Peyer's patch (tissue), 4 donors: ENCODE measurements around the gene SLC13A2. TPM values are rescaled to one million over a fixed set of nuclear protein-coding genes. Genes with fewer than 3 reads are reported as not detected.

Experiments
- DNase-seq, 3 donors: peaks; one replicate each; pipeline ENCODE4 v3.0.0-alpha.2; 2017 to 2019
- H3K27ac ChIP-seq, 4 donors: fragments of 200-600 bp; sonication (generic); one replicate each; pipeline ENCODE4 v1.5.1; 2016 to 2019
- H3K27me3 ChIP-seq, 2 donors: fragments of 200-600 bp; sonication (generic); one replicate each; pipeline ENCODE4 v1.5.1; 2019
- H3K36me3 ChIP-seq, 3 donors: fragments of 200-600 bp; sonication (generic); one replicate each; pipeline ENCODE4 v1.5.1; 2016 to 2019
- H3K4me1 ChIP-seq, 4 donors: fragments of 200-600 bp; sonication (generic); one replicate each; pipeline ENCODE4 v1.5.1; 2016 to 2019
- H3K4me3 ChIP-seq, 4 donors: fragments of 200-600 bp; sonication (generic); 1 replicate in 3 of 4; 2 replicates in 1 of 4; pipeline ENCODE4 v1.5.1; 2016 to 2019; ENCODE audit warnings: mild to moderate bottlenecking in 1 of 4
- H3K9me3 ChIP-seq, 4 donors: fragments of 200-600 bp; sonication (generic); one replicate each; pipeline ENCODE4 v1.5.1; 2016 to 2019; ENCODE audit warnings: mild to moderate bottlenecking in 1 of 4
- POLR2A ChIP-seq, 2 donors: fragments of 450-650 bp; IDR thresholded peaks; one replicate each; pipeline ENCODE4 v1.5.1; 2017; ENCODE audit warnings: antibody characterized with exemption in 2 of 2, mild to moderate bottlenecking in 2 of 2, moderate library complexity in 2 of 2
- total RNA-seq, 4 donors: library from RNA; depleted of rRNA; stranded (reverse); fragments of >200 nt; gene quantifications; one replicate each; pipeline ENCODE4 v1.1.0, GENCODE V29; 2016
- TF ChIP-seq, protein P1 (sequence below), 6 experiments: fragments of 450-650 bp in 4 of 6; fragments of 200-600 bp in 2 of 6; sonication (generic) in 1 of 6; IDR thresholded peaks; one replicate each; pipeline ENCODE4 v1.5.1; 2017 to 2019; ENCODE audit warnings: antibody characterized with exemption in 6 of 6, mild to moderate bottlenecking in 3 of 6, moderate library complexity in 1 of 6

Gene SLC13A2
- total RNA-seq, 4 donors from 2014 or later: 11.6 to 612 (median 544) TPM

DNA sequence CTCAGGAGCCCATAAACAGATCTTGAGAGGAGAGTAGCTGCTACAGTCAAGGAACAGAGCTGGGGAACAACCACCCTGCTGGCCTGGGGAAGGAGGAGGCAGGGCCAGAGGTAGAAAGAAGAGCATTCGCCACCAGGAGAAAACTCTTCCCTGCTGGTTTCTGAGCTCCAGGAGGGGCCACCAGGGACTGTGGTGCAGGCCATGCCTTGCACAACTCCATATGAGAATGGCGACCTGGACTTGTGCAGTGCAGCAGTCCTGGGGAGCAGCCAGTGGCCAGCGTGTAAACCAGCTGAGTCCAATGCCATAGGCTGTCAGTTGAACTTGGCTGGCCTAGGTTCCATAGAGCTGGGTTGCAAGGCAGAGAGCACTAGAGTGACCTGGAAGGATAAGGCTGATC, 11.6 kb downstream of the SLC13A2 start:
- H3K9me3 ChIP-seq: no peaks in the 10 kb centered on the region
- no peak overlapping the region for H3K4me3 ChIP-seq
- TF ChIP-seq, protein P1, sequence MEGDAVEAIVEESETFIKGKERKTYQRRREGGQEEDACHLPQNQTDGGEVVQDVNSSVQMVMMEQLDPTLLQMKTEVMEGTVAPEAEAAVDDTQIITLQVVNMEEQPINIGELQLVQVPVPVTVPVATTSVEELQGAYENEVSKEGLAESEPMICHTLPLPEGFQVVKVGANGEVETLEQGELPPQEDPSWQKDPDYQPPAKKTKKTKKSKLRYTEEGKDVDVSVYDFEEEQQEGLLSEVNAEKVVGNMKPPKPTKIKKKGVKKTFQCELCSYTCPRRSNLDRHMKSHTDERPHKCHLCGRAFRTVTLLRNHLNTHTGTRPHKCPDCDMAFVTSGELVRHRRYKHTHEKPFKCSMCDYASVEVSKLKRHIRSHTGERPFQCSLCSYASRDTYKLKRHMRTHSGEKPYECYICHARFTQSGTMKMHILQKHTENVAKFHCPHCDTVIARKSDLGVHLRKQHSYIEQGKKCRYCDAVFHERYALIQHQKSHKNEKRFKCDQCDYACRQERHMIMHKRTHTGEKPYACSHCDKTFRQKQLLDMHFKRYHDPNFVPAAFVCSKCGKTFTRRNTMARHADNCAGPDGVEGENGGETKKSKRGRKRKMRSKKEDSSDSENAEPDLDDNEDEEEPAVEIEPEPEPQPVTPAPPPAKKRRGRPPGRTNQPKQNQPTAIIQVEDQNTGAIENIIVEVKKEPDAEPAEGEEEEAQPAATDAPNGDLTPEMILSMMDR (IDR thresholded peaks at IDR 0.05): no peak
- no peak for TF ChIP-seq POLR2A (IDR thresholded peaks at IDR 0.05)
- H3K4me1 ChIP-seq: peaks cover 0 to 10% (median 0%) of the 10 kb centered on the region in 4 donors
- no peaks in the 10 kb centered on the region for H3K27me3 ChIP-seq
- H3K27ac ChIP-seq: no peak overlapping the region
- peaks cover 0 to 20% (median 0%) of the 10 kb centered on the region in 3 donors for H3K36me3 ChIP-seq
- DNase-seq: no peak

DNA sequence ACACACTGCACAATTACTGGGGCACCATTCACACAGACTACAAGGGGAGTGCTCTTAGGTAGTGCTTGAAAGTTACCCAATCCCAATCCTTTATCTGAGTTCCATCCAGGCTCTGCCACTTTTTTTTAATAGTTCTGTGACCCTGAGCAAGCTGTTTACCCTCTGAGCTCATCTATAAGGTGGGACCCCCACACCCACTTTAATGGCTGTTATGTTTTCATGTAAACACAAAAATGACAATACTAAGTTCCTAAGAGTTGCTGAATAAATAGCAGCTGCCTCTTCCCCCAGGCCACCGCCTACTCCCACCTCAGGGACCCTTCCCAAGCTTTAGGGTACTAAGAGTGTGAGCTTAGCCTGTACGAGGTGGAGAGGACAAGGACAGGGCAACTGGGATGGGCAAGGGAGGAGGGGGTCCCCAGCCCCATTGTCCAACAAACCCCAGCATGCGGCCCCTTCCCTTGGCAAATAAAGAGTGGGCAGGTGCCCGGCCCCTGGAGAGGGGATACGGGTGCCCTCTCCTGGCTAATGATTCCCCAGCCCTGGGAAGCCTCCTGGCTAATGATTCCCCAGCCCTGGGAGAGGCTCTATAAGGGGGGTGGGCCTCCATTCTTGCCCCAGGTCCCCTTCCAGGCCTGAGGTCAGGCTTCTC, 14.6 kb downstream of the SLC13A2 start:
- peaks cover 0 to 10% (median 0%) of the 10 kb centered on the region in 4 donors for H3K4me1 ChIP-seq
- peak in 1 of 3 donors; percentile 55 for DNase-seq
- H3K27ac ChIP-seq: peak overlapping the region in 1 of 4 donors; percentile 35
- peaks cover 0 to 40% (median 0%) of the 10 kb centered on the region in 3 donors for H3K36me3 ChIP-seq
- H3K9me3 ChIP-seq: no peaks in the 10 kb centered on the region
- no peaks in the 10 kb centered on the region for H3K27me3 ChIP-seq
- TF ChIP-seq, protein P1 (IDR thresholded peaks at IDR 0.05): no peak
- no peak for TF ChIP-seq POLR2A (IDR thresholded peaks at IDR 0.05)
- no peak overlapping the region for H3K4me3 ChIP-seq

DNA sequence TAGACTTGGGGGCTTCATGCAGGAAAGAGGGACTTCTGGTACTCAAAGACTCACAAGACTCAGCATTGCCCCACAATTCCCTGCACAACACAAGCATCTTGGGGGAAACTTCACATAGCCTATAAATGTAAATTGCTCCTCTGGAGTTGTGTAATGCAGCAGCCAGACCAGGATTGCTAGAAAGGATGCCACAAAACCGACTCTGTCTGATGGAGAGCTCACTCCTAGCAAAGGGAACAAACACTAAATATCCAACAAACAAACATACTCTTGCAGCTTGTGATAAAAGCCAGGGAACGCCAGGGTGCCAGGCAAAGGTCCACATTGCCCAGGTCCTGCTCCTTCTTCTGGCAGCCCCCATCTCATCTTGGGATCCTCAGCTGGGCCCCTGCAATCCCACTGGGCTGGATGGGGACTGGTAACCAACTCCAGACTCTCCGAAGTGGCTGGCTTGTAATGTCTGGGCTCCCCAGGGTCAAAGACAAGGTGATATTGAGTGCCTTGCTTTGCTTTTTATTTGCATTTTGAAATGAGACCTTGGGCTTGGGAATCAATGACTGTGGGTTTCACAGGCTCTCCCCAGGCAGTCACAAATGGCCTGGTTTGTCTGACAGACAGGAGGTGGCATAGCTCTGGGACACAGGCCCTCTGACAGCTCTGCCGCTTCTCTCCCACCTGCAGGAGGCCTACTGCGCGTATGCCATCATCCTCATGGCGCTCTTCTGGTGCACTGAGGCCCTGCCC, 15.3 kb downstream of the SLC13A2 start:
- no peak overlapping the region for H3K4me3 ChIP-seq
- H3K27me3 ChIP-seq: no peaks in the 10 kb centered on the region
- H3K36me3 ChIP-seq: peaks cover 0 to 47% (median 0%) of the 10 kb centered on the region in 3 donors
- no peak for TF ChIP-seq POLR2A (IDR thresholded peaks at IDR 0.05)
- TF ChIP-seq, protein P1 (IDR thresholded peaks at IDR 0.05): no peak
- no peaks in the 10 kb centered on the region for H3K9me3 ChIP-seq
- H3K27ac ChIP-seq: no peak overlapping the region
- no peak for DNase-seq
- H3K4me1 ChIP-seq: peaks cover 0 to 5% (median 0%) of the 10 kb centered on the region in 4 donors

DNA sequence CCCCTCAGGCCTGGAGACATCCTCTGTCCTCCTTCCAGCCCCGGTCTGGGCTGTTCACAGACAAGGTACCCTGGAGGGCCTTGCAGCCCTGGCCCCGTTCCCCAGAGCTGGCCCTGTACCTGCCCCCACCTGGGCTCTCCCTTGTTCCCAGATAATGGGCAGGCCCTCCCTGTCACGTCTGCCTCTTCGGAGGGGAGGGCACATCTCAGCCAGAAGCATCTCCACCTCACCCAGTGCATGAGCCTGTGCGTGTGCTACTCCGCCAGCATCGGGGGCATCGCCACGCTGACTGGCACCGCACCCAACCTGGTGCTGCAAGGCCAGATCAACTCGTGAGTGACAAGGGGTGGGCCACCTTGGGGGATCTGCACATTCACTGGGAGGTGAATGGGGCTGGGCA, 17.8 kb downstream of the SLC13A2 start:
- peaks cover 0 to 65% (median 0%) of the 10 kb centered on the region in 3 donors for H3K36me3 ChIP-seq
- no peak for DNase-seq
- H3K27me3 ChIP-seq: no peaks in the 10 kb centered on the region
- H3K4me3 ChIP-seq: no peak overlapping the region
- no peaks in the 10 kb centered on the region for H3K4me1 ChIP-seq
- H3K9me3 ChIP-seq: no peaks in the 10 kb centered on the region
- H3K27ac ChIP-seq: no peak overlapping the region
- no peak for TF ChIP-seq POLR2A (IDR thresholded peaks at IDR 0.05)
- TF ChIP-seq, protein P1 (IDR thresholded peaks at IDR 0.05): no peak

DNA sequence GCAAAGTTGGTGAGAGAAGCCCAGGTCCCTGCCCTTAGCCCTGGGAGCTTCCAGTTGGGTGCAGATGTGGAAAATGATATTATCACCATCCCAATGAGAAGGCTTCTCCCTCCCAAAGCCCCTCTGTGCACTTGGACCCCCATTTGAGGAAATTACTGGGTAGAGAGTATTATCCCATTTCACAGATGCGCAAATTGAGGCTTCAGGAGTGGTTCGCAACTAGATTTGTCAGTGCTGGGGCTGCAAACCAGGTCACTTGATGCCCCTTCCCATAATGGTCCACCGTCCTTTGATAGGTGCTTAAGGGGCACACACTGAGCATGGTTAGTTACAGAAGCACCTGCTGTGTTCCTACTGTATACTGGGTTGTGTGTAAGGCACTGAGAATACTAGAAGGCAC, 18.4 kb downstream of the SLC13A2 start:
- Histone ChIP-seq H3K36me3 (peaks cover 0 to 67% (median 0%) of the 10 kb centered on the region in 3 donors), H3K9me3 (no peaks in the 10 kb centered on the region), H3K27ac (no peak overlapping the region), H3K27me3 (no peaks in the 10 kb centered on the region), H3K4me1 (no peaks in the 10 kb centered on the region), H3K4me3 (no peak overlapping the region)
- no peak for DNase-seq
- TF ChIP-seq POLR2A (IDR thresholded peaks at IDR 0.05): no peak
- TF ChIP-seq, protein P1 (IDR thresholded peaks at IDR 0.05): no peak
